IMR-90 (cell line): ENCODE measurements around the gene USP24.

Source experiments
- CEBPB ChIP-seq: IDR thresholded peaks from 2 replicates; pipeline ENCODE4 v1.6.1; 2012; ENCODE audit warnings: low read depth, low read length, improper control_type of control experiment
- CHD1 ChIP-seq: IDR thresholded peaks from 2 replicates; pipeline ENCODE4 v1.6.1; 2012; ENCODE audit warnings: low read depth, low read length, improper control_type of control experiment
- CTCF ChIP-seq: conservative IDR thresholded peaks from 2 replicates; pipeline ENCODE4 v1.5.1; 2012; ENCODE audit warnings: mild to moderate bottlenecking, low read depth, low read length, improper control_type of control experiment
- FOS ChIP-seq: fragments of 150-350 bp; IDR thresholded peaks from 2 replicates; pipeline ENCODE4 v1.6.1; 2016; ENCODE audit warnings: low read depth, low read length
- MAFK ChIP-seq: IDR thresholded peaks from 2 replicates; pipeline ENCODE4 v1.6.1; 2012; ENCODE audit warnings: low read depth, low read length, improper control_type of control experiment
- MXI1 ChIP-seq: IDR thresholded peaks from 2 replicates; pipeline ENCODE4 v1.6.1; 2012; ENCODE audit warnings: low read depth, mild to moderate bottlenecking, low read length, moderate library complexity, borderline replicate concordance
- POLR2A ChIP-seq: IDR thresholded peaks from 2 replicates; pipeline ENCODE4 v1.6.1; 2012; ENCODE audit warnings: mild to moderate bottlenecking, low read depth, low read length
- RAD21 ChIP-seq: IDR thresholded peaks from 2 replicates; pipeline ENCODE4 v1.6.1; 2012; ENCODE audit warnings: low read length, improper control_type of control experiment
- RFX5 ChIP-seq: IDR thresholded peaks from 2 replicates; pipeline ENCODE4 v1.8.0; 2012; ENCODE audit warnings: low read depth, mild to moderate bottlenecking, low read length, moderate library complexity
- SMC3 ChIP-seq: fragments of 150-350 bp; IDR thresholded peaks from 2 replicates; pipeline ENCODE4 v1.6.1; 2016; ENCODE audit warnings: low read depth, mild to moderate bottlenecking, antibody characterized with exemption, low read length, moderate library complexity
- USF2 ChIP-seq: fragments of 150-350 bp; IDR thresholded peaks from 2 replicates; pipeline ENCODE4 v1.6.1; 2017; ENCODE audit warnings: mild to moderate bottlenecking, antibody characterized with exemption, low read length, low read depth

- TF ChIP-seq MXI1 = no peak
- no peak for TF ChIP-seq CTCF
- no peak for TF ChIP-seq POLR2A
- TF ChIP-seq SMC3 = no peak
- no peak for TF ChIP-seq MAFK
- no peak for TF ChIP-seq RAD21
- TF ChIP-seq CHD1 = no peak
- no peak for TF ChIP-seq CEBPB
- no peak for TF ChIP-seq USF2
- TF ChIP-seq FOS = no peak
- no peak for TF ChIP-seq RFX5
Measured at GRCh38 chr1:55168353-55168752, 46.8 kb downstream of the USP24 start.
